HepG2 (cell line): ENCODE measurements around the gene ENTPD2. TPM values are rescaled to one million over a fixed set of nuclear protein-coding genes. Genes with fewer than 3 reads are reported as not detected.

Source experiments
- ATAC-seq: fragments of 200-7000 bp; cut with Tn5 transposase; 3 replicates; pipeline ENCODE4 v1.9.1; 2020; ENCODE audit warnings: mild to moderate bottlenecking, moderate library complexity
- BruUV-seq: library from RNA; stranded (reverse); fragments of 400-500 nt; replicated peaks from 2 replicates; lab custom pipeline; 2021; lab: Mats Ljungman, UMichigan
- CTCF ChIA-PET: fragments of 300-600 bp; formaldehyde crosslinking; extraction: SDS; loops from one replicate; lab custom pipeline; 2021; ENCODE audit warnings: low total read pairs, inconsistent platforms, low intra/inter-chr PET ratio; lab: Yijun Ruan, JAX
- POLR2A ChIA-PET: fragments of 350-600 bp; sonication (Branson Sonifier 250); formaldehyde crosslinking; loops from one replicate; lab custom pipeline; 2020; ENCODE audit warnings: antibody characterized with exemption, inconsistent platforms; lab: Yijun Ruan, JAX
- DNase-seq: peaks from one replicate; pipeline ENCODE4 v3.0.0-alpha.2; 2015; ENCODE audit warnings: low spot score
- FAIRE-seq: peaks from 3 replicates; lab custom pipeline; 2011; peaks lifted over from hg19 to GRCh38; lab: Jason Lieb, UNC
- H2AFZ ChIP-seq: one replicate; pipeline ENCODE4 v1.6.1; 2011; ENCODE audit warnings: low read length, inconsistent platforms
- H3K27ac ChIP-seq: fragments of 300-600 bp; 3 replicates; pipeline ENCODE4 v1.8.0; 2011; ENCODE audit warnings: mixed run types, mild to moderate bottlenecking, mixed read lengths, low read length, inconsistent platforms; ENCODE audit not compliant: insufficient read depth; ENCODE audit errors: extremely low read length
- H3K27me3 ChIP-seq, 2 experiments: fragments of 200-600 bp in 1 of 2; 2 replicates in 1 of 2; 3 replicates in 1 of 2; pipeline versions ENCODE4 v1.6.0 to v1.8.0; 2011; ENCODE audit warnings: low read length in 2 of 2, mild to moderate bottlenecking in 2 of 2, moderate library complexity in 2 of 2, inconsistent platforms in 1 of 2; ENCODE audit not compliant: insufficient read depth in 2 of 2, control insufficient read depth in 1 of 2
- H3K36me3 ChIP-seq, 2 experiments: fragments of 200-600 bp in 1 of 2; replicated peaks in 1 of 2; 2 replicates in 1 of 2; 3 replicates in 1 of 2; pipeline versions ENCODE4 v1.5.1 to v1.8.0; 2011; ENCODE audit warnings: low read length in 2 of 2, inconsistent platforms in 1 of 2; ENCODE audit not compliant: insufficient read depth in 2 of 2, control insufficient read depth in 1 of 2
- H3K4me1 ChIP-seq: 2 replicates; pipeline ENCODE4 v1.5.1; 2012; ENCODE audit warnings: low read length, inconsistent platforms; ENCODE audit not compliant: insufficient read depth
- H3K4me2 ChIP-seq: 2 replicates; pipeline ENCODE4 v1.6.0; 2011; ENCODE audit warnings: low read depth, low read length, inconsistent platforms
- H3K4me3 ChIP-seq, 3 experiments: fragments of 200-600 bp in 1 of 3; sonication (generic), shearing (Covaris generic) in 1 of 3; replicated peaks in 1 of 3; 2 replicates each; pipeline ENCODE4 v1.5.1; 2011 to 2016; ENCODE audit warnings: low read length in 3 of 3, inconsistent platforms in 2 of 3, low read depth in 2 of 3, mild to moderate bottlenecking in 2 of 3, control low read depth in 1 of 3, mixed read lengths in 1 of 3; ENCODE audit not compliant: insufficient read depth in 1 of 3
- H3K79me2 ChIP-seq: one replicate; pipeline ENCODE4 v1.6.1; 2011; ENCODE audit warnings: low read length, inconsistent platforms; ENCODE audit not compliant: insufficient read depth
- H3K9ac ChIP-seq: 2 replicates; pipeline ENCODE4 v1.6.0; 2011; ENCODE audit warnings: mild to moderate bottlenecking, low read depth, low read length, inconsistent platforms; ENCODE audit not compliant: insufficient read depth
- H3K9me3 ChIP-seq: 2 replicates; pipeline ENCODE4 v1.5.1; 2012; ENCODE audit warnings: mild to moderate bottlenecking, low read length
- H4K20me1 ChIP-seq: 2 replicates; pipeline ENCODE4 v1.6.0; 2011; ENCODE audit warnings: inconsistent platforms, mild to moderate bottlenecking, low read length, moderate library complexity; ENCODE audit not compliant: insufficient read depth
- ATF1 ChIP-seq: IDR thresholded peaks from 2 replicates; pipeline ENCODE4 v1.6.1; 2016; ENCODE audit warnings: mild to moderate bottlenecking, control low read depth
- CEBPG ChIP-seq: IDR thresholded peaks from 2 replicates; pipeline ENCODE4 v1.6.1; 2016
- CTCF ChIP-seq: sonication (generic); formaldehyde crosslinking; IDR thresholded peaks from 2 replicates; pipeline ENCODE4 v1.5.0; 2020; ENCODE audit warnings: mild to moderate bottlenecking, missing genetic modification reagents, moderate library complexity
- KDM2A ChIP-seq: sonication (generic); formaldehyde crosslinking; IDR thresholded peaks from 2 replicates; pipeline ENCODE4 v1.4.0; 2020; ENCODE audit warnings: low read depth, missing genetic modification reagents, borderline replicate concordance
- KMT2A ChIP-seq: sonication (generic); formaldehyde crosslinking; IDR thresholded peaks from 2 replicates; pipeline ENCODE4 v1.4.0; 2020; ENCODE audit warnings: missing genetic modification reagents
- NFRKB ChIP-seq: fragments of 450-650 bp; IDR thresholded peaks from 2 replicates; pipeline ENCODE4 v1.6.1; 2017
- NR2F6 ChIP-seq, 2 experiments: IDR thresholded peaks; 2 replicates each; pipeline ENCODE4 v1.6.1; 2016; ENCODE audit warnings: antibody characterized with exemption in 1 of 2, mild to moderate bottlenecking in 1 of 2
- RARG ChIP-seq: sonication (generic); formaldehyde crosslinking; IDR thresholded peaks from 2 replicates; pipeline ENCODE4 v1.4.0; 2020; ENCODE audit warnings: low read depth, mild to moderate bottlenecking, missing genetic modification reagents
- RFXANK ChIP-seq: IDR thresholded peaks from 2 replicates; pipeline ENCODE4 v1.6.1; 2016
- SAFB2 ChIP-seq: sonication (generic); formaldehyde crosslinking; IDR thresholded peaks from 2 replicates; pipeline ENCODE4 v1.5.1; 2020; ENCODE audit warnings: missing genetic modification reagents, low read depth, mild to moderate bottlenecking, borderline replicate concordance
- SCMH1 ChIP-seq: sonication (generic); formaldehyde crosslinking; IDR thresholded peaks from 2 replicates; pipeline ENCODE4 v1.9.0; 2021; ENCODE audit warnings: missing genetic modification reagents, mild to moderate bottlenecking, borderline replicate concordance
- ZBTB7B ChIP-seq: sonication (generic); formaldehyde crosslinking; IDR thresholded peaks from 2 replicates; pipeline ENCODE4 v1.4.0; 2020; ENCODE audit warnings: missing genetic modification reagents
- ZNF263 ChIP-seq: sonication (generic); formaldehyde crosslinking; IDR thresholded peaks from 2 replicates; pipeline ENCODE4 v1.4.0; 2020; ENCODE audit warnings: missing genetic modification reagents
- ZNF510 ChIP-seq: sonication (generic); formaldehyde crosslinking; IDR thresholded peaks from 2 replicates; pipeline ENCODE4 v1.4.0; 2020; ENCODE audit warnings: low read depth, mild to moderate bottlenecking, missing genetic modification reagents
- ZNF572 ChIP-seq: sonication (generic); formaldehyde crosslinking; IDR thresholded peaks from 2 replicates; pipeline ENCODE4 v1.5.1; 2020; ENCODE audit warnings: mild to moderate bottlenecking, missing genetic modification reagents
- ZNF615 ChIP-seq: sonication (generic); formaldehyde crosslinking; IDR thresholded peaks from 2 replicates; pipeline ENCODE4 v1.5.0; 2020; ENCODE audit warnings: mild to moderate bottlenecking, missing genetic modification reagents, borderline replicate concordance
- ZNF703 ChIP-seq: sonication (generic); formaldehyde crosslinking; IDR thresholded peaks from 2 replicates; pipeline ENCODE4 v1.5.1; 2020; ENCODE audit warnings: missing genetic modification reagents, mild to moderate bottlenecking, moderate library complexity, borderline replicate concordance
- ZNF784 ChIP-seq: sonication (generic); formaldehyde crosslinking; IDR thresholded peaks from 2 replicates; pipeline ENCODE4 v1.5.1; 2020; ENCODE audit warnings: missing genetic modification reagents, mild to moderate bottlenecking, borderline replicate concordance
- ZXDC ChIP-seq: sonication (generic); formaldehyde crosslinking; IDR thresholded peaks from 2 replicates; pipeline ENCODE4 v1.5.0; 2020; ENCODE audit warnings: mild to moderate bottlenecking, missing genetic modification reagents
- WGBS: methylation state at CpG from one replicate; pipeline ENCODE4 v1.1.6; 2017; ENCODE audit warnings: low lambda C conversion rate; 5-methylcytosine and 5-hydroxymethylcytosine counted together
- in situ Hi-C: cut with HindIII; loops from 2 replicates; pipeline ENCODE4 v1.10.0; 2017; ENCODE audit warnings: low pct_unique_long_range_greater_than_20kb; ENCODE audit not compliant: extremely low pct_ligation_motif_present
- intact Hi-C: fragments of 100-400 bp; cut with micrococcal nuclease; formaldehyde crosslinking; loops from one replicate; pipeline ENCODE4 v1.10.0; 2022; ENCODE audit not compliant: unreplicated experiment
- polyA plus RNA-seq, 8 experiments: library from polyadenylated mRNA; depleted of rRNA in 3 of 8; stranded (reverse) in 7 of 8; unstranded in 1 of 8; fragments of >200 nt; fragmentation: Illumina TruSeq in 4 of 8; extraction: Trizol in 4 of 8; gene quantifications; 2 replicates each; pipeline versions ENCODE4 v1.2.1 to v1.2.3, GENCODE V29; 2011 to 2016; ENCODE audit warnings: low read depth in 4 of 8, missing spikeins in 1 of 8, mixed read lengths in 1 of 8; ENCODE audit not compliant: insufficient read depth in 1 of 8
- total RNA-seq, 5 experiments: library from RNA; depleted of rRNA; stranded (reverse); fragments of >200 nt; fragmentation: Illumina TruSeq; extraction: Trizol; gene quantifications; 2 replicates each; pipeline ENCODE4 v1.2.3, GENCODE V29; 2016; ENCODE audit warnings: low read depth in 1 of 5

ENTPD2 gene
- total and polyA plus RNA-seq, 2 of the 13 experiments (the other 11 are each of a cell fraction or from before 2014, with no cell fraction given), result 0.95 to 3.2 TPM

- H3K27ac ChIP-seq, result no peak overlapping the region
- no peak for TF ChIP-seq KMT2A (CRISPR knock-in tag)
- peak; percentile 94 for TF ChIP-seq CTCF (CRISPR knock-in tag)
- TF ChIP-seq ZNF263, result 0 out of 2 replicates have a peak, but pooled peaks have one; percentile 16
- no peak for TF ChIP-seq RARG (CRISPR knock-in tag)
- no peak for TF ChIP-seq ZNF784 (CRISPR knock-in tag)
- TF ChIP-seq CEBPG (CRISPR knock-in tag), result no peak
- no peak for TF ChIP-seq ZNF510 (CRISPR knock-in tag)
- TF ChIP-seq ZBTB7B, result peak; percentile 73
- no peak for TF ChIP-seq ZNF703
- TF ChIP-seq ATF1 (CRISPR knock-in tag), result no peak
- TF ChIP-seq ZNF615, result no peak
- TF ChIP-seq SAFB2 (CRISPR knock-in tag), result no peak
- TF ChIP-seq ZXDC (CRISPR knock-in tag), result no peak
- no peak for TF ChIP-seq RFXANK (CRISPR knock-in tag)
- no peak for TF ChIP-seq SCMH1 (CRISPR knock-in tag)
- peak; percentile 68 for TF ChIP-seq NR2F6 (IDR thresholded peaks at IDR 0.05)
- peak; percentile 79 for TF ChIP-seq NR2F6 (CRISPR knock-in tag; IDR thresholded peaks at IDR 0.05)
- peak; percentile 30; the same call in 1 of the 2 replicates for TF ChIP-seq KDM2A
- TF ChIP-seq ZNF572 (CRISPR knock-in tag), result 0 out of 2 replicates have a peak, but pooled peaks have one; percentile 10
- TF ChIP-seq NFRKB, result no peak
These were observed 24.6 kb downstream of the ENTPD2 start for GRCh38 chr9:137029058-137029936.

More at GRCh38 chr9:137029058-137029936, 24.6 kb downstream of the ENTPD2 start:
- peak; percentile 79 for ATAC-seq
- ChIA-PET POLR2A (interaction anchor here (0.6 to 1.4 kb wide), 9 partner anchors 26 to 81 kb away, joined by 3 to 6 read pairs (median 4); partner anchors contain the start of genes CLIC3, MAN1B1, PAXX and SAPCD2), CTCF (interaction anchor here (1.1 to 1.2 kb wide), 3 partner anchors 26 to 81 kb away, joined by 3 to 4 read pairs (median 4); no protein-coding TSS in a partner anchor)
- peak overlapping the region in 1 of 3 experiments; percentile 78; a peak in 2 of 6 replicates for H3K4me3 ChIP-seq
- H3K9ac ChIP-seq, result peak overlapping the region; percentile 57; the same call in 1 of the 2 replicates
- no peaks in the 10 kb centered on the region for H4K20me1 ChIP-seq
- WGBS, result 22% methylated on average over 9 of the region's 19 CpGs
- H3K79me2 ChIP-seq, result no peaks in the 10 kb centered on the region
- H3K4me1 ChIP-seq, result peaks cover 83% of the 10 kb centered on the region
- in situ Hi-C loops, result no loop called here
- peak; percentile 54 for DNase-seq
- BruUV-seq, result no TSS peak
- no peaks in the 10 kb centered on the region for H3K9me3 ChIP-seq
- peak; percentile 34 for FAIRE-seq
- H2AFZ ChIP-seq, result no peak overlapping the region
- H3K27me3 ChIP-seq, result peaks cover 0 to 19% of the 10 kb centered on the region in 2 experiments; a peak in 2 of 5 replicates
- H3K4me2 ChIP-seq, result peak overlapping the region; percentile 95
- no peaks in the 10 kb centered on the region for H3K36me3 ChIP-seq
- intact Hi-C loops, result no loop called here
